Measurements from ENCODE around the gene ACOT11.

Gene ACOT11

GRCh38 chr1:54566438-54567141 is 18.6 kb downstream of the ACOT11 start:
- no peak for DNase-seq

- DNase-seq, result no peak
Observed at GRCh38 chr1:54567961-54568360, 19.9 kb downstream of the ACOT11 start.

- DNase-seq, result no peak
Observed at GRCh38 chr1:54569339-54569738, 21.3 kb downstream of the ACOT11 start.

- no peak for DNase-seq
Observed at GRCh38 chr1:54570161-54570560, 22.1 kb downstream of the ACOT11 start.

GRCh38 chr1:54571326-54571725 is 23.3 kb downstream of the ACOT11 start:
- no peak for DNase-seq

GRCh38 chr1:54571803-54572541 is 23.9 kb downstream of the ACOT11 start:
- DNase-seq, result no peak

GRCh38 chr1:54572542-54572850 is 24.5 kb downstream of the ACOT11 start:
- no peak for DNase-seq

- no peak for DNase-seq
Observed at GRCh38 chr1:54574158-54574778, 26.2 kb downstream of the ACOT11 start.

GRCh38 chr1:54575161-54575560 is 27.1 kb downstream of the ACOT11 start:
- no peak for DNase-seq

GRCh38 chr1:54575605-54576290 is 27.7 kb downstream of the ACOT11 start:
- no peak for DNase-seq

- DNase-seq, result no peak
Observed at GRCh38 chr1:54577612-54578011, 29.6 kb downstream of the ACOT11 start.

- no peak for DNase-seq
Observed at GRCh38 chr1:54579337-54579781, 31.3 kb downstream of the ACOT11 start.

GRCh38 chr1:54580856-54581550 is 33.0 kb downstream of the ACOT11 start:
- DNase-seq, result no peak

GRCh38 chr1:54581621-54582035 is 33.6 kb downstream of the ACOT11 start:
- DNase-seq, result no peak

- DNase-seq, result no peak
Observed at GRCh38 chr1:54582566-54583306, 34.7 kb downstream of the ACOT11 start.

- DNase-seq, result no peak
Observed at GRCh38 chr1:54583307-54583686, 35.3 kb downstream of the ACOT11 start.

- DNase-seq, result no peak
Observed at GRCh38 chr1:54583871-54584270, 35.8 kb downstream of the ACOT11 start.

GRCh38 chr1:54584575-54584974 is 36.5 kb downstream of the ACOT11 start:
- DNase-seq, result no peak

- no peak for DNase-seq
Observed at GRCh38 chr1:54585181-54586066, 37.4 kb downstream of the ACOT11 start.

GRCh38 chr1:54588377-54588776 is 40.3 kb downstream of the ACOT11 start:
- DNase-seq, result no peak

- DNase-seq, result no peak
Observed at GRCh38 chr1:54591127-54591756, 43.2 kb downstream of the ACOT11 start.

Data from activated naive CD4-positive, alpha-beta T cell (primary cell).